Trophoblast cell (in vitro differentiated cells and primary cell): ENCODE results near the gene RAP1A.

Experiments used
- DNase-seq, 2 donors: peaks; one replicate each; pipeline ENCODE4 v3.0.0-alpha.2; 2016
- H2AFZ ChIP-seq: 2 replicates; pipeline ENCODE4 v1.6.1; 2013; ENCODE audit warnings: low read length, moderate library complexity, mild to moderate bottlenecking; ENCODE audit not compliant: insufficient read depth, poor library complexity
- H2AK5ac ChIP-seq: 2 replicates; pipeline ENCODE4 v1.6.1; 2013; ENCODE audit warnings: mild to moderate bottlenecking, low read length
- H2BK120ac ChIP-seq: 2 replicates; pipeline ENCODE4 v1.6.1; 2013; ENCODE audit warnings: low read length, mild to moderate bottlenecking, moderate library complexity; ENCODE audit not compliant: insufficient read depth, poor library complexity
- H2BK12ac ChIP-seq: 2 replicates; pipeline ENCODE4 v1.6.1; 2013; ENCODE audit warnings: mild to moderate bottlenecking, low read length, moderate library complexity
- H2BK5ac ChIP-seq: 2 replicates; pipeline ENCODE4 v1.6.1; 2013; ENCODE audit warnings: low read length, low read depth, moderate library complexity, mild to moderate bottlenecking; ENCODE audit not compliant: poor library complexity
- H3K14ac ChIP-seq: 2 replicates; pipeline ENCODE4 v1.6.1; 2013; ENCODE audit warnings: mild to moderate bottlenecking, low read length
- H3K18ac ChIP-seq: 2 replicates; pipeline ENCODE4 v1.6.1; 2013; ENCODE audit warnings: mild to moderate bottlenecking, low read length
- H3K23ac ChIP-seq: 2 replicates; pipeline ENCODE4 v1.6.1; 2013; ENCODE audit warnings: low read length
- H3K27ac ChIP-seq: 2 replicates; pipeline ENCODE4 v1.5.1; 2013; ENCODE audit warnings: low read depth, mild to moderate bottlenecking, inconsistent platforms, low read length, moderate library complexity
- H3K27me3 ChIP-seq: 2 replicates; pipeline ENCODE4 v1.6.1; 2013; ENCODE audit warnings: inconsistent platforms, mild to moderate bottlenecking, low read length, moderate library complexity; ENCODE audit not compliant: insufficient read depth
- H3K36me3 ChIP-seq, 2 experiments: 1 replicate in 1 of 2; 2 replicates in 1 of 2; pipeline ENCODE4 v1.6.1; 2013; ENCODE audit warnings: low read length in 2 of 2, mild to moderate bottlenecking in 2 of 2, moderate library complexity in 1 of 2; ENCODE audit not compliant: insufficient read depth in 2 of 2, control insufficient read depth in 1 of 2
- H3K4ac ChIP-seq: 2 replicates; pipeline ENCODE4 v1.6.1; 2013; ENCODE audit warnings: low read depth, mild to moderate bottlenecking, low read length, moderate library complexity
- H3K4me1 ChIP-seq, 2 experiments: 1 replicate in 1 of 2; 2 replicates in 1 of 2; pipeline ENCODE4 v1.6.1; 2013; ENCODE audit warnings: low read length in 2 of 2, mild to moderate bottlenecking in 2 of 2, moderate library complexity in 1 of 2; ENCODE audit not compliant: insufficient read depth in 2 of 2, control insufficient read depth in 1 of 2
- H3K4me2 ChIP-seq: 2 replicates; pipeline ENCODE4 v1.6.1; 2013; ENCODE audit warnings: inconsistent platforms, mild to moderate bottlenecking, low read length, moderate library complexity
- H3K4me3 ChIP-seq: 2 replicates; pipeline ENCODE4 v1.5.1; 2013; ENCODE audit warnings: mild to moderate bottlenecking, low read depth, low read length, inconsistent platforms
- H3K79me1 ChIP-seq: one replicate; pipeline ENCODE4 v1.6.1; 2013; ENCODE audit warnings: low read length
- H3K79me2 ChIP-seq: 2 replicates; pipeline ENCODE4 v1.6.1; 2013; ENCODE audit warnings: low read length, mild to moderate bottlenecking; ENCODE audit not compliant: control insufficient read depth, insufficient read depth, poor library complexity
- H3K9ac ChIP-seq: 2 replicates; pipeline ENCODE4 v1.6.1; 2013; ENCODE audit warnings: mild to moderate bottlenecking, low read length
- H3K9me3 ChIP-seq: 2 replicates; pipeline ENCODE4 v1.6.1; 2013; ENCODE audit warnings: low read depth, mild to moderate bottlenecking, control low read depth, inconsistent platforms, low read length; ENCODE audit not compliant: insufficient read depth
- H4K12ac ChIP-seq: 2 replicates; pipeline ENCODE4 v1.6.1; 2013; ENCODE audit warnings: low read depth, mild to moderate bottlenecking, low read length, moderate library complexity
- H4K8ac ChIP-seq: 2 replicates; pipeline ENCODE4 v1.6.1; 2013; ENCODE audit warnings: low read depth, mild to moderate bottlenecking, low read length, moderate library complexity
- H4K91ac ChIP-seq: one replicate; pipeline ENCODE4 v1.6.1; 2013; ENCODE audit warnings: low read depth, mild to moderate bottlenecking, low read length, moderate library complexity
- WGBS: extraction: QIAGEN DNeasy Blood & Tissue Kit; methylation state at CpG from one replicate; pipeline ENCODE4 v1.1.7; 2013; ENCODE audit warnings: missing lambda C conversion rate; ENCODE audit not compliant: insufficient read length, insufficient coverage; ENCODE audit errors: extremely low coverage; 5-methylcytosine and 5-hydroxymethylcytosine counted together

RAP1A gene

GRCh38 chr1:111602974-111603373 lies 16.6 kb upstream of the RAP1A start:
- H3K4ac ChIP-seq, result no peak overlapping the region
- no peak overlapping the region for H4K8ac ChIP-seq
- H3K4me1 ChIP-seq, result no peaks in the 10 kb centered on the region
- H3K4me3 ChIP-seq, result no peak overlapping the region
- H3K79me1 ChIP-seq, result no peaks in the 10 kb centered on the region
- H3K36me3 ChIP-seq, result no peaks in the 10 kb centered on the region
- H3K9me3 ChIP-seq, result no peaks in the 10 kb centered on the region
- H2BK12ac ChIP-seq, result no peak overlapping the region
- no peak overlapping the region for H2AFZ ChIP-seq
- no peak overlapping the region for H4K12ac ChIP-seq
- no peak overlapping the region for H3K4me2 ChIP-seq
- no peak for DNase-seq
- no peak overlapping the region for H4K91ac ChIP-seq
- WGBS, result no CpG with 5 or more reads among the region's 4 CpGs
- no peak overlapping the region for H3K27ac ChIP-seq
- no peak overlapping the region for H3K18ac ChIP-seq
- H2AK5ac ChIP-seq, result no peak overlapping the region
- no peak overlapping the region for H3K14ac ChIP-seq
- no peak overlapping the region for H2BK5ac ChIP-seq
- H3K27me3 ChIP-seq, result no peaks in the 10 kb centered on the region
- H3K9ac ChIP-seq, result no peak overlapping the region
- H2BK120ac ChIP-seq, result no peak overlapping the region
- no peak overlapping the region for H3K23ac ChIP-seq
- no peaks in the 10 kb centered on the region for H3K79me2 ChIP-seq

GRCh38 chr1:111603979-111604378 lies 15.6 kb upstream of the RAP1A start:
- WGBS, result no CpG with 5 or more reads among the region's 4 CpGs

GRCh38 chr1:111604931-111605330 lies 14.7 kb upstream of the RAP1A start:
- no CpG with 5 or more reads among the region's 3 CpGs for WGBS
- Histone ChIP-seq H3K79me1 (no peaks in the 10 kb centered on the region), H4K91ac (no peak overlapping the region), H3K4me2 (no peak overlapping the region), H2BK5ac (no peak overlapping the region), H3K27ac (no peak overlapping the region), H3K4ac (no peak overlapping the region), H2AFZ (no peak overlapping the region), H4K12ac (no peak overlapping the region), H3K27me3 (no peaks in the 10 kb centered on the region), H3K4me3 (no peak overlapping the region), H3K36me3 (no peaks in the 10 kb centered on the region), H3K14ac (no peak overlapping the region), H3K79me2 (no peaks in the 10 kb centered on the region), H3K9ac (no peak overlapping the region), H4K8ac (no peak overlapping the region), H2AK5ac (no peak overlapping the region), H3K23ac (no peak overlapping the region), H2BK120ac (no peak overlapping the region), H3K9me3 (peaks cover 2% of the 10 kb centered on the region), H3K4me1 (no peaks in the 10 kb centered on the region), H2BK12ac (no peak overlapping the region), H3K18ac (no peak overlapping the region)
- DNase-seq, result no peak

More at GRCh38 chr1:111603979-111604378, 15.6 kb upstream of the RAP1A start:
- Histone ChIP-seq H2AFZ (no peak overlapping the region), H3K23ac (no peak overlapping the region), H4K8ac (no peak overlapping the region), H3K4me2 (no peak overlapping the region), H3K27ac (no peak overlapping the region), H3K4ac (no peak overlapping the region), H3K79me2 (no peaks in the 10 kb centered on the region), H2BK120ac (no peak overlapping the region), H3K36me3 (no peaks in the 10 kb centered on the region), H2BK5ac (no peak overlapping the region), H3K18ac (no peak overlapping the region), H4K12ac (no peak overlapping the region), H3K79me1 (no peaks in the 10 kb centered on the region), H3K14ac (no peak overlapping the region), H3K4me1 (no peaks in the 10 kb centered on the region), H3K9ac (no peak overlapping the region), H2BK12ac (no peak overlapping the region), H4K91ac (no peak overlapping the region), H3K4me3 (no peak overlapping the region), H3K27me3 (no peaks in the 10 kb centered on the region), H3K9me3 (peaks cover 2% of the 10 kb centered on the region), H2AK5ac (no peak overlapping the region)
- DNase-seq, result no peak

- H4K91ac ChIP-seq, result no peak overlapping the region
- H3K4me3 ChIP-seq, result no peak overlapping the region
- H2AK5ac ChIP-seq, result no peak overlapping the region
- no peaks in the 10 kb centered on the region for H3K79me2 ChIP-seq
- no peak overlapping the region for H2BK120ac ChIP-seq
- H2BK5ac ChIP-seq, result no peak overlapping the region
- H3K9ac ChIP-seq, result no peak overlapping the region
- H2BK12ac ChIP-seq, result no peak overlapping the region
- no peak overlapping the region for H3K4ac ChIP-seq
- H4K12ac ChIP-seq, result no peak overlapping the region
- no peaks in the 10 kb centered on the region for H3K4me1 ChIP-seq
- H3K27me3 ChIP-seq, result no peaks in the 10 kb centered on the region
- H2AFZ ChIP-seq, result no peak overlapping the region
- H3K79me1 ChIP-seq, result no peaks in the 10 kb centered on the region
- no peak for DNase-seq
- no peak overlapping the region for H3K18ac ChIP-seq
- H3K9me3 ChIP-seq, result peaks cover 2% of the 10 kb centered on the region
- H3K23ac ChIP-seq, result no peak overlapping the region
- H3K27ac ChIP-seq, result no peak overlapping the region
- H3K14ac ChIP-seq, result no peak overlapping the region
- H3K36me3 ChIP-seq, result no peaks in the 10 kb centered on the region
- H4K8ac ChIP-seq, result no peak overlapping the region
- H3K4me2 ChIP-seq, result no peak overlapping the region
These were observed 14.0 kb upstream of the RAP1A start for GRCh38 chr1:111605576-111605975.
